CD4-positive, alpha-beta T cell treated with Interleukin-17A for 1 hour (primary cell): ENCODE data around the gene WDR5.

ENCODE experiments used
- DNase-seq: peaks from one replicate; pipeline ENCODE4 v3.0.0-alpha.2; 2020

WDR5 gene

DNA sequence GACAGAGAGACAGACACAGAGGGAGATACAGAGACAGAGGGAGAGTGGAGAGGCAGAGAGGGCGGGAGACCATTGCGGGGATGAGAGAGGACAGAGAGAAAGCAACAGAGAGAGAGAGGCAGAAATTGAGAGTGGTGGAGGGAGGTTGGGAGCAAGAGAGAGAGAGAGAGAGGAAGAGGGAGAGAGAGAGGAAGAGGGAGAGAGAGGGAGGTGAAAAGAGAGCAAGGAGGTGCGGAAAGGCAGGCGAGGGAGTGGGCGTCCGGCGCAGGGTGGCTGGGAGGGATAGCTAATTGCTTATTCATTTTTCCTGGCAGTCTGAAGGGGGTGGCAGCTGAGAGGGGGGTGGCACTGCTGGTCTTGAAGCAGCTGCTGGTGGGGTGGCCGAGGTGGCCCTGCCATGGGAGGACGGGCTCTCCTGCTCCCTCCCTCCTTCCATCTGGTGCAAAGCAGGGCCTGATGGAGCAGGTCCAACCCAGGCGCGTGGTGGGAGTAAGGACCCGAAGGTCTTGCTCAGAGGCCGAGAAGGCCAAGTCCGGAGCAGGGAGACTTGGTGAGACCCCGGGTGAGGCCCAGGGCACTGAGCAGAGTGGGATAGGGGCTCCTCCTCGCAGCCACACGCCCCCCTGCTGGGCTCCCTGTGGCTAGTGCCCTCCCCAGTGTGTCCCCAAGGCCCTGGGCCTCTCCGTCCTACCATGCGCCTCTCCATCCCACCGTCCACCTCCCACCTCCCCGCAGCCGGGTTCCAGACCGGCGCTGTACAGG lies 53.8 kb downstream of the WDR5 start:
- no peak for DNase-seq

GRCh38 chr9:134190232-134191121 lies 54.6 kb downstream of the WDR5 start:
- no peak for DNase-seq

DNA sequence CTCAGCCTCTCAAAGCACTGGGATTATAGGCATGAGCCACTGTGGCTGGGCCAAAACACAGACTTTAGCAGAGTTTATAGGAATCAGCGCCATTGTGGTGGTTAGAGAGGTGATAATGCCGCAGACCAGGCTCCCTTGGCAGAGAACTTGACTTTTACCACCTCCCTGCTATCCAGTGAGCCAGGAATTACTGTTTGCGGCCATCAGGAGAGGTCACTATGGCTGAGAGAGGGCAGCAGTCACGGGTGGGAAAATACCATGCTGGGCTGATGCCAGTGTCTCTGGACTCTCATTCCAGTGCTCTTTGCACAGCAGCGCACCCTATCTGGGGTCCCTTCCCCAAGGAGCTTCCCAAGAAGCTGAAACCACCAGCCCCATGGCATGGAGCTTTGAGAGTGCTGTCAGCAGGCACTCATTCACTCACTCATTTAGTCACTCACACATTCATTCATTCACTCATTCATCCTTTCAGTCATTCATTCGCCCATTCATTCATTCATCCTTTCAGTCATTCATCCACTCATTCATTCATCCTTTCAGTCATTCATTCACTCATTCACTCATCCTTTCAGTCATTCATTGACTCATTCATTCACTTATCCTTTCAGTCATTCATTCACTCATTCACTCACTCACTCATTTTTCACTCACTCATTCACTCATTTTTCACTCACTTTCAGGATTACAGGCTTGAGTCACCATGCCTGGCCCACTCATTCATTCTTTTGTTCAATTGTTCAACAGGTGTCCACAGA lies 55.8 kb downstream of the WDR5 start:
- no peak for DNase-seq

GRCh38 chr9:134192311-134192950 lies 56.5 kb downstream of the WDR5 start:
- no peak for DNase-seq

GRCh38 chr9:134192951-134193731 lies 57.3 kb downstream of the WDR5 start:
- DNase-seq: no peak

- DNase-seq: no peak
Observed at GRCh38 chr9:134193912-134194535, 58.1 kb downstream of the WDR5 start.

- DNase-seq: peak; percentile 37
Observed at GRCh38 chr9:134195558-134195957, 59.7 kb downstream of the WDR5 start.

DNA sequence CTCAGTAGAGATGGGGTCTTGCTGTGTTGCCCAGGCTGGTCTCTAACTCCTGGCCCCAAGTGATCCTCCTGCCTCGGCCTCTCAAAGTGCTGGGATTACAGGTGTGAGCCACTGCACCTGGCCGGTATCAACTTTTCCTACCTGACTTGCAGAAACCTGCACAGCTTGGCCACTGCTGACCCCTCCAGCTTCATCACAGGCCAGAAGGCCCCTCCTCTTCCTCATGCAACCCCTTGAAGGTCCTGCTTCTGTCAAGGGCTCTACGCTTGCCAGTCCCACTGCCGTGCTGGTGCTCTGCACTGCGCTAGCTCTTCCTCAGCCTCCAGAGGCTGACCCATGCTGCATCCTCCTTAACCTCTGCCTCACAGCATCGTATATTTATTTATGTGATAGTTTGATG lies 61.0 kb downstream of the WDR5 start:
- no peak for DNase-seq

- DNase-seq: no peak
Observed at GRCh38 chr9:134198791-134199190, 62.9 kb downstream of the WDR5 start.

DNA sequence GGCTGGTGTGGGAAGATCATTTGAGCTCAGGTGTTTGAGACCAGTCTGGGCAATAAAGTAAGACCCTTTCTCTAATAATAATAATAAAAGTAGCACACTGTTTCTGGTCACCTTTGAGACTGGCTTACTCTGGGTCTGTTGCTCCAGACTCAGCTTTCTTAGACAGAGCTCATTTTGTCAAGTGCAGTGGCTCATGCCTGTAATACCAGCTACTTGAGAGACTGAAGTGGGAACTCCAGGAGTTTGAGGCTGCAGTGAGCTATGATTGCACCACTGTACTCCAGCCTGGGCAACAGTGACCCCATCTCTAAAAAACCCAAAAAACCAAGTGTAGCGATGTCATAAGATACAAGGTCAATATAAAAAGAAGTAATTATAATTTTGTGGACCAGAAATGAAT lies 64.8 kb downstream of the WDR5 start:
- no peak for DNase-seq

- no peak for DNase-seq
Observed at GRCh38 chr9:134203224-134203623, 67.3 kb downstream of the WDR5 start.

DNA sequence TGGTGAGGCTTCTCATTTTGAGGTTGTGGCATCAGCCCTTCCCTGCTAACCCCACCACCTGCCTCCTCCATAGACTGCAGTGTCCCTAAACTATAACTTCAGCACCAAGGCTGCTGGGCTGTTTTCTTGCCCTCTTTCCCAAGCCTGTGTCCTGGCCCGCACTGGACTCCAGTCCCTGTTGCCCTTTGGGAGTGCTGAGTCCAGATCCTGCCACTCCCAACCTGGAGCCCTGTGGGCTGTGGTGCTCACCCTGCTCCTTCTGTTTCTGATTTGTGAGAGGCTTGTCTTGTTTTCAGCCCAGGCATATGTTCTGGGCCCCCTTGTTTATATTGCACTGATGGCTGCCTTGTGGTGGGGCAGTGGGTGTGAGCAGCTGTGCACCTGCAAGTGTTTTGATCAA lies 68.2 kb downstream of the WDR5 start:
- DNase-seq: no peak

DNA sequence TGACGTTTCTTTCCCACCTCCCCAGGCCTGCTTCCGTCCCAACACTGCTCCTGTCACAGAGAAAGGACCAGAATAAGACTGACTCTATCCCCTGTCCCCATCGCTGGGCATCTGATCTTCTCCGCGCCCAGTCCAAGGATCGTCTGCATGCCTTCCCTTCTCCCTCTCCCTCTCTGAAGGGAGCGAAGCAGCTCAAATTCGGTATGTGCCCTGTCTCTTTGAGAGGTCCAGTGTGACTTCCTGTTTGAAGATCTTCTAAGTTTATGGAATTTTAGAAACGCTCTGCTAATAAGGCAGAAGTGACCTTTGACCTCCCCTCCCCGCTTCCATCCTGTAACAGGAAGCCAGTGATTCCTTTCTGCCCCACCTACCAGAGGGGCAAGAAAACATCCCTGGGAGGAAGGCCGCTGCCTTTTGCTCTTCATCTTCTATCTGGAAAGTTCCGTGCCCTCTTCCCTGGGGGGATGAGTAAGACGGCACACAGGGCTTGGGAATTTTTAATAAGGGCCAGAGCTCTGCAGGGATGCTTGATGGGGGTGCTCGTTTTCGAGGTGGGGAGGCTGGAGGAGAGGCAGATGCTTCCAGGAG lies 69.2 kb downstream of the WDR5 start:
- DNase-seq: no peak

DNA sequence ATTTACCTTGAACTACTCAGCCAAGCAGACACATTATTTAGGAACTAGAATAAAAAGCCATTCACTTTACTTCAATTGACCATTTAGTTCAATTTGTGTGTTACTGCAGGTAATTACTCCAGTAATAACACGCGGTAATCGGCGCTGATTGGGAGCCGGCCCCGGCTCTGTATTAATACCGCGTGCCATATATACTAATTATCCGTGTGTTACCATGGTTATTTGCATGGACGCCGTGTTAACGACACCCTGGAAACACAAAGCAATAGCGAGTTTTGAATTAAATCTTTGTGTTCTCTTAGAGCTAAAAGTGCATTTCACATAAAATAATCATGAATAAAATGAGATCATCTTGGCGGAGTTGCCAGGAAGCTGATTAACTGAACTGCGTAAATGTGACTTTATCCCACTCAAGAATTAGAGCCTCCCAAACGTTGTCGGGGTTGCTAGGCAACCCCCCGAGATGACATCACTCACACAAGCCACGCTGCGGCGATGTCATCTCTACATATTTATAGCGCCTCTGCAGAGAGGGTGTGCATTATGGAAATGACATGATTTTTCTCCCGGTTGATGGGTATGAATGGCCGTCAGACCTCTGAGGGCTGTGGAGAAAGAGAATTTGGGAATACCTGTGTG lies 69.9 kb downstream of the WDR5 start:
- no peak for DNase-seq

- no peak for DNase-seq
Observed at GRCh38 chr9:134206311-134207300, 70.7 kb downstream of the WDR5 start.

- DNase-seq: no peak
Observed at GRCh38 chr9:134208310-134208841, 72.5 kb downstream of the WDR5 start.

- no peak for DNase-seq
Observed at GRCh38 chr9:134208981-134209725, 73.3 kb downstream of the WDR5 start.
